Measurements from ENCODE around the gene MED12L. TPM values are rescaled to one million over a fixed set of nuclear protein-coding genes. Genes with fewer than 3 reads are reported as not detected.
"Not testable (repeated sequence)": the region's sequence is repeated elsewhere in the genome, so short reads cannot be mapped to it uniquely, and the experiment has no call there.

Gene MED12L
- total RNA-seq, 2 experiments from 2014 or later, result 12.6 to 32.7 TPM

GRCh38 chr3:151074256-151074655, 11.2 kb upstream of the MED12L start:
- no TSS peak for BruUV-seq (replicated peaks)
- no peak overlapping the region for H3K27ac ChIP-seq (ENCODE audit: low read depth, low read length, poor library complexity, severe bottlenecking)
- CTCF ChIA-PET (ENCODE audit: unreplicated experiment), result no interaction called here

GRCh38 chr3:151075869-151076562, 9.4 kb upstream of the MED12L start:
- no TSS peak for BruUV-seq (replicated peaks)
- Histone ChIP-seq H3K4me3 (ENCODE audit: low read depth, low read length, poor library complexity, severe bottlenecking) (no peak overlapping the region), H3K9me2 (ENCODE audit: insufficient read depth, low read length) (no peaks in the 10 kb centered on the region), H3K4me1 (ENCODE audit: insufficient read depth, low read length, poor library complexity, severe bottlenecking) (no peaks in the 10 kb centered on the region), H4K20me1 (ENCODE audit: insufficient read depth, low read length) (no peaks in the 10 kb centered on the region), H3K79me2 (ENCODE audit: insufficient read depth, low read depth, low read length) (no peaks in the 10 kb centered on the region), H3K4me2 (ENCODE audit: low read length) (no peak overlapping the region), H3K36me3 (ENCODE audit: insufficient read depth, low read length) (no peaks in the 10 kb centered on the region), H3K27ac (ENCODE audit: low read depth, low read length, poor library complexity, severe bottlenecking) (no peak overlapping the region), H2AFZ (ENCODE audit: low read length) (no peak overlapping the region), H3K9me3 (ENCODE audit: low read length) (no peaks in the 10 kb centered on the region)
- CTCF ChIA-PET (ENCODE audit: unreplicated experiment), result no interaction called here
- POLR2A ChIA-PET, result interaction anchor here (0.5 kb wide), 1 partner anchor 417 kb away, joined by 3 read pairs; no protein-coding TSS in a partner anchor
- intact Hi-C loops (cut with micrococcal nuclease; ENCODE audit: unreplicated experiment), result no loop called here
- no peak for TF ChIP-seq CTCF (conservative IDR thresholded peaks at IDR 0.05; ENCODE audit: low read length)
- no peak for TF ChIP-seq EZH2phosphoT487 (IDR thresholded peaks at IDR 0.05; ENCODE audit: borderline replicate concordance, low read depth, low read length)
- DNase-seq (ENCODE audit: low spot score), result no peak

More at GRCh38 chr3:151074256-151074655, 11.2 kb upstream of the MED12L start:
- intact Hi-C loops (cut with micrococcal nuclease; ENCODE audit: unreplicated experiment), result no loop called here
- Histone ChIP-seq H3K4me3 (ENCODE audit: low read depth, low read length, poor library complexity, severe bottlenecking) (no peak overlapping the region), H3K4me2 (ENCODE audit: low read length) (no peak overlapping the region), H3K4me1 (ENCODE audit: insufficient read depth, low read length, poor library complexity, severe bottlenecking) (no peaks in the 10 kb centered on the region), H3K79me2 (ENCODE audit: insufficient read depth, low read depth, low read length) (no peaks in the 10 kb centered on the region), H3K9me3 (ENCODE audit: low read length) (no peaks in the 10 kb centered on the region), H3K36me3 (ENCODE audit: insufficient read depth, low read length) (no peaks in the 10 kb centered on the region), H3K9me2 (ENCODE audit: insufficient read depth, low read length) (no peaks in the 10 kb centered on the region), H4K20me1 (ENCODE audit: insufficient read depth, low read length) (no peaks in the 10 kb centered on the region), H2AFZ (ENCODE audit: low read length) (no peak overlapping the region)
- POLR2A ChIA-PET, result interaction anchor here (1.5 kb wide), 1 partner anchor 12 kb away, joined by 4 read pairs; the partner anchor contains the start of gene MED12L
- TF ChIP-seq EZH2phosphoT487 (IDR thresholded peaks at IDR 0.05; ENCODE audit: borderline replicate concordance, low read depth, low read length) (no peak), CTCF (conservative IDR thresholded peaks at IDR 0.05; ENCODE audit: low read length) (no peak)
- no peak for DNase-seq (ENCODE audit: low spot score)

- intact Hi-C loops (cut with micrococcal nuclease; ENCODE audit: unreplicated experiment), result no loop called here
- POLR2A ChIA-PET, result interaction anchor here (0.5 to 0.8 kb wide), 2 partner anchors 66 to 418 kb away, joined by 3 read pairs; no protein-coding TSS in a partner anchor
Observed at GRCh38 chr3:151076626-151077025, 8.8 kb upstream of the MED12L start.

GRCh38 chr3:151081082-151081481, 4.4 kb upstream of the MED12L start:
- intact Hi-C loops (cut with micrococcal nuclease; ENCODE audit: unreplicated experiment), result loop anchor here (5.0 kb wide), 1 partner anchor 154 kb away; no protein-coding TSS in a partner anchor
- H3K4me2 ChIP-seq (ENCODE audit: low read length); H3K4me3 ChIP-seq (ENCODE audit: low read depth, low read length, poor library complexity, severe bottlenecking); H3K79me2 ChIP-seq (ENCODE audit: insufficient read depth, low read depth, low read length); CTCF ChIA-PET (ENCODE audit: unreplicated experiment); H3K36me3 ChIP-seq (ENCODE audit: insufficient read depth, low read length); H3K4me1 ChIP-seq (ENCODE audit: insufficient read depth, low read length, poor library complexity, severe bottlenecking); H2AFZ ChIP-seq (ENCODE audit: low read length); POLR2A ChIA-PET; DNase-seq (ENCODE audit: low spot score); H4K20me1 ChIP-seq (ENCODE audit: insufficient read depth, low read length); H3K9me3 ChIP-seq (ENCODE audit: low read length); H3K9me2 ChIP-seq (ENCODE audit: insufficient read depth, low read length); H3K27ac ChIP-seq (ENCODE audit: low read depth, low read length, poor library complexity, severe bottlenecking); BruUV-seq (replicated peaks): not testable (repeated sequence)

More at GRCh38 chr3:151076626-151077025, 8.8 kb upstream of the MED12L start:
- Histone ChIP-seq H3K4me3 (ENCODE audit: low read depth, low read length, poor library complexity, severe bottlenecking) (no peak overlapping the region), H3K4me2 (ENCODE audit: low read length) (no peak overlapping the region), H3K36me3 (ENCODE audit: insufficient read depth, low read length) (no peaks in the 10 kb centered on the region), H3K4me1 (ENCODE audit: insufficient read depth, low read length, poor library complexity, severe bottlenecking) (no peaks in the 10 kb centered on the region), H3K79me2 (ENCODE audit: insufficient read depth, low read depth, low read length) (no peaks in the 10 kb centered on the region), H3K9me2 (ENCODE audit: insufficient read depth, low read length) (no peaks in the 10 kb centered on the region), H4K20me1 (ENCODE audit: insufficient read depth, low read length) (no peaks in the 10 kb centered on the region), H3K27ac (ENCODE audit: low read depth, low read length, poor library complexity, severe bottlenecking) (no peak overlapping the region), H2AFZ (ENCODE audit: low read length) (no peak overlapping the region), H3K9me3 (ENCODE audit: low read length) (no peaks in the 10 kb centered on the region)
- no peak for DNase-seq (ENCODE audit: low spot score)
- CTCF ChIA-PET (ENCODE audit: unreplicated experiment), result no interaction called here
- no TSS peak for BruUV-seq (replicated peaks)
- no peak for TF ChIP-seq CTCF (conservative IDR thresholded peaks at IDR 0.05; ENCODE audit: low read length)
- no peak for TF ChIP-seq EZH2phosphoT487 (IDR thresholded peaks at IDR 0.05; ENCODE audit: borderline replicate concordance, low read depth, low read length)

Data from OCI-LY7 (cell line).